NCI-H524 treated with DMSO at 0.1 percent for 48 hours (cell line): Measurements from ENCODE around the gene THSD4.

Experiments used
- DNase-seq: peaks from one replicate; lab custom pipeline; 2025; lab: John Stamatoyannopoulos, UW

Gene THSD4

GRCh38 chr15:71628988-71629770, 513.9 kb downstream of the THSD4 start:
- DNase-seq: no peak

- no peak for DNase-seq
Observed at GRCh38 chr15:71629781-71630474, 514.7 kb downstream of the THSD4 start.

GRCh38 chr15:71630475-71630809, 515.2 kb downstream of the THSD4 start:
- DNase-seq: no peak

- no peak for DNase-seq
Observed at GRCh38 chr15:71632576-71633195, 517.4 kb downstream of the THSD4 start.

- DNase-seq: peak; percentile 50
Observed at GRCh38 chr15:71634820-71635560, 519.7 kb downstream of the THSD4 start.

- DNase-seq: no peak
Observed at GRCh38 chr15:71635735-71636134, 520.5 kb downstream of the THSD4 start.

GRCh38 chr15:71638876-71639275, 523.6 kb downstream of the THSD4 start:
- DNase-seq: no peak

- DNase-seq: no peak
Observed at GRCh38 chr15:71639471-71639870, 524.2 kb downstream of the THSD4 start.

GRCh38 chr15:71643918-71644317, 528.6 kb downstream of the THSD4 start:
- no peak for DNase-seq

- DNase-seq: no peak
Observed at GRCh38 chr15:71646767-71647486, 531.7 kb downstream of the THSD4 start.

GRCh38 chr15:71647487-71647808, 532.2 kb downstream of the THSD4 start:
- DNase-seq: no peak

GRCh38 chr15:71648095-71648494, 532.8 kb downstream of the THSD4 start:
- DNase-seq: peak; percentile 72

- DNase-seq: no peak
Observed at GRCh38 chr15:71649894-71650293, 534.6 kb downstream of the THSD4 start.

- no peak for DNase-seq
Observed at GRCh38 chr15:71650603-71651002, 535.3 kb downstream of the THSD4 start.

GRCh38 chr15:71651750-71652186, 536.5 kb downstream of the THSD4 start:
- peak; percentile 35 for DNase-seq

- no peak for DNase-seq
Observed at GRCh38 chr15:71654042-71654719, 538.9 kb downstream of the THSD4 start.

- DNase-seq: no peak
Observed at GRCh38 chr15:71654720-71655174, 539.5 kb downstream of the THSD4 start.

GRCh38 chr15:71656425-71656824, 541.2 kb downstream of the THSD4 start:
- DNase-seq: no peak

GRCh38 chr15:71657141-71657540, 541.9 kb downstream of the THSD4 start:
- DNase-seq: no peak

- DNase-seq: no peak
Observed at GRCh38 chr15:71658036-71658435, 542.8 kb downstream of the THSD4 start.
